ENCODE results near the gene PRTG.

Gene PRTG, protein sequence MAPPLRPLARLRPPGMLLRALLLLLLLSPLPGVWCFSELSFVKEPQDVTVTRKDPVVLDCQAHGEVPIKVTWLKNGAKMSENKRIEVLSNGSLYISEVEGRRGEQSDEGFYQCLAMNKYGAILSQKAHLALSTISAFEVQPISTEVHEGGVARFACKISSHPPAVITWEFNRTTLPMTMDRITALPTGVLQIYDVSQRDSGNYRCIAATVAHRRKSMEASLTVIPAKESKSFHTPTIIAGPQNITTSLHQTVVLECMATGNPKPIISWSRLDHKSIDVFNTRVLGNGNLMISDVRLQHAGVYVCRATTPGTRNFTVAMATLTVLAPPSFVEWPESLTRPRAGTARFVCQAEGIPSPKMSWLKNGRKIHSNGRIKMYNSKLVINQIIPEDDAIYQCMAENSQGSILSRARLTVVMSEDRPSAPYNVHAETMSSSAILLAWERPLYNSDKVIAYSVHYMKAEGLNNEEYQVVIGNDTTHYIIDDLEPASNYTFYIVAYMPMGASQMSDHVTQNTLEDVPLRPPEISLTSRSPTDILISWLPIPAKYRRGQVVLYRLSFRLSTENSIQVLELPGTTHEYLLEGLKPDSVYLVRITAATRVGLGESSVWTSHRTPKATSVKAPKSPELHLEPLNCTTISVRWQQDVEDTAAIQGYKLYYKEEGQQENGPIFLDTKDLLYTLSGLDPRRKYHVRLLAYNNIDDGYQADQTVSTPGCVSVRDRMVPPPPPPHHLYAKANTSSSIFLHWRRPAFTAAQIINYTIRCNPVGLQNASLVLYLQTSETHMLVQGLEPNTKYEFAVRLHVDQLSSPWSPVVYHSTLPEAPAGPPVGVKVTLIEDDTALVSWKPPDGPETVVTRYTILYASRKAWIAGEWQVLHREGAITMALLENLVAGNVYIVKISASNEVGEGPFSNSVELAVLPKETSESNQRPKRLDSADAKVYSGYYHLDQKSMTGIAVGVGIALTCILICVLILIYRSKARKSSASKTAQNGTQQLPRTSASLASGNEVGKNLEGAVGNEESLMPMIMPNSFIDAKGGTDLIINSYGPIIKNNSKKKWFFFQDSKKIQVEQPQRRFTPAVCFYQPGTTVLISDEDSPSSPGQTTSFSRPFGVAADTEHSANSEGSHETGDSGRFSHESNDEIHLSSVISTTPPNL

DNA sequence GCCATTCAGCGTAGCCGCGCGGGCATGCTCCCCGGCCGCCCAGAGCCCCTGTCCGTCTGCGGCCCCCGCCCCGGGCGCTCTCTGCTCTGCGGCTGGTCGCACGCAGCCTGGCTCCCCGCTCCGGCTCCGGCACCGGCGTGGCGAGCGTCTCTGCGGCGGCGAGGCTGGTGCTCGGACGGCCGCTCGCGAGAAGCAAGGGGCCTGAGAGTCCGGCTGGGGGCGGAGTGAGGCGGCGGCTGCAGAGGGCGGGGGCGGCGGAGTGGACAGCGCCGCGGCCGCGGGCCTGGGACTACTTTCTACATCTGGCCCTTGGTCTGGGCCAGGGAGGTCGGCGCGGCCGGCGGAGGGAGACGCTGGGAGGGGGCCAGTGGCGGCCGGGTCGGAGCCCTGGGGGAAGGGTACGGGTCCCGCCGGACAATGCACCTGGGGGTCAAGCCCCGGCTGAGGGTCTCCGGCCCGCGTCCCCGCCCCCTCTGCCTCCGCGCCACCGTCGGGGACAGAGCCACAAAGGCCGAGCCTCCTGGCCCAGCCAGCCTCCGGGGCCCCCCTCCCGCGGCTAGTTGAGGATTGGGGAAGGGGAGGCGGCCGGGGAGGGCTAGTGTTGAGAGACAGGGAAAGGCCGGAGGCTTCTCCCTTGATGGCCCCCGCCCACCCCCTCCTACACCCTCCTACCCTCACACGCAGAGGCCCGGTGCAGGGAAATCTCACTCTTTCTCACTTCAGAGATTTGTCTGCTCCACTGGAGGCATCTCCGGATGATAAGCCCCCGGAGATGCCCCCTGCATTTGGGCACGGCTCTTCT, at the start of gene PRTG:
Gene PRTG, minus strand, starts transcription at position 226 of the 802 bp plus-strand sequence. Its CDS starts 221 bp downstream, at position 5.
- H3K27ac ChIP-seq: peak within 1 kb of the TSS; percentile 93
- H3K9me3 ChIP-seq (ENCODE audit: control insufficient read depth, low read length): no peaks in the 10 kb centered on the region
- no peaks in the 10 kb centered on the region for H3K79me2 ChIP-seq
- peak within 1 kb of the TSS; percentile 95 for H2AFZ ChIP-seq
- peak within 1 kb of the TSS; percentile 52 for H3K4me3 ChIP-seq (ENCODE audit: low read depth, low read length)
- no peaks in the 10 kb centered on the region for H3K27me3 ChIP-seq (ENCODE audit: control insufficient read depth, insufficient read depth, low read length)
- TF ChIP-seq, protein P1, sequence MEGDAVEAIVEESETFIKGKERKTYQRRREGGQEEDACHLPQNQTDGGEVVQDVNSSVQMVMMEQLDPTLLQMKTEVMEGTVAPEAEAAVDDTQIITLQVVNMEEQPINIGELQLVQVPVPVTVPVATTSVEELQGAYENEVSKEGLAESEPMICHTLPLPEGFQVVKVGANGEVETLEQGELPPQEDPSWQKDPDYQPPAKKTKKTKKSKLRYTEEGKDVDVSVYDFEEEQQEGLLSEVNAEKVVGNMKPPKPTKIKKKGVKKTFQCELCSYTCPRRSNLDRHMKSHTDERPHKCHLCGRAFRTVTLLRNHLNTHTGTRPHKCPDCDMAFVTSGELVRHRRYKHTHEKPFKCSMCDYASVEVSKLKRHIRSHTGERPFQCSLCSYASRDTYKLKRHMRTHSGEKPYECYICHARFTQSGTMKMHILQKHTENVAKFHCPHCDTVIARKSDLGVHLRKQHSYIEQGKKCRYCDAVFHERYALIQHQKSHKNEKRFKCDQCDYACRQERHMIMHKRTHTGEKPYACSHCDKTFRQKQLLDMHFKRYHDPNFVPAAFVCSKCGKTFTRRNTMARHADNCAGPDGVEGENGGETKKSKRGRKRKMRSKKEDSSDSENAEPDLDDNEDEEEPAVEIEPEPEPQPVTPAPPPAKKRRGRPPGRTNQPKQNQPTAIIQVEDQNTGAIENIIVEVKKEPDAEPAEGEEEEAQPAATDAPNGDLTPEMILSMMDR (IDR thresholded peaks at IDR 0.05): no peak
- peak within 1 kb of the TSS; percentile 46 for H3K9ac ChIP-seq
- peak within 1 kb of the TSS; percentile 88 for H3K4me2 ChIP-seq (ENCODE audit: low read length)
- H3K36me3 ChIP-seq (ENCODE audit: control insufficient read depth, insufficient read depth, low read length): no peaks in the 10 kb centered on the region
- H3K4me1 ChIP-seq: peaks cover 9% of the 10 kb centered on the region

DNA sequence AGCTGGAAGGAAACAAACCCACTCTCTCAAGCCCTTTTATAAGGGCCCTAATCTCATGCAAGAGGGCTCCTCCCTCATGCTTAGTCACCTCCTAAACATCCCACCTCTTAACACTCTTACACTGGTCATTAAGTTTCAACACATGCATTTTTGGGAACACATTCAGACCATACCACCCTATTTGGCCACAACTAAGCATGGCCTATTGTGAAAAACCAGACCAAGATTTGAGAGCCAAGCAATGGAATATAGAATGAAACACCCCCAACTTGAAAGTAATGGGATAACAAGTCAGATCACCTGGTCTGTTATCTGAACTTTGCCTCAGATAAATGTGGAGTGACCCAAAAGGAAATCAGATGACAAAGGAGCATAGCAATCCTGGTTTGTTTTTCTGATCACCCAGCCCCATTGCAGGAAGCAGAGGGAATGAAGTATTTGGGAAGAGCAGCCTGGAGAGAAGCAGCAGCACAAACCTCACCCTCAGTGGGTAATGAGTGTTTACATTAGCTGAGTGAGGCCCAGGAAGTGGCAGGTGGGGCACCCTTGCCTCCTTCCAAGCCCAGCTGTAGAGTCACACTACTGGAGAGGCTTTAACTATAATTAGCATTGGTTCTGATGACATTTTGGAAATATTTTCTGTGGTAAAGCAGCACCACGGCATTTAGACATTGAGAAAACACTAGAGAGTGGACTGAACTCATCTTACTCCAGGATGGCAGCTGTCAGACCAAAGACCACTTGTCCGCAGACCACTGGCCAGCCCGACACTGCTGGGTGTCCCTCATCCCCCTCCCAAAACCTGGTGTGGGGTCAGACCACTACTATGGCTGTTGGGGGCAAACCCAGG, 48.8 kb upstream of the PRTG start:
- Histone ChIP-seq H3K9ac (no peak overlapping the region), H3K9me3 (ENCODE audit: control insufficient read depth, low read length) (no peaks in the 10 kb centered on the region), H3K79me2 (no peaks in the 10 kb centered on the region), H2AFZ (peak overlapping the region; percentile 34), H3K36me3 (ENCODE audit: control insufficient read depth, insufficient read depth, low read length) (no peaks in the 10 kb centered on the region), H3K4me1 (peaks cover 3% of the 10 kb centered on the region), H3K27ac (no peak overlapping the region), H3K4me2 (ENCODE audit: low read length) (no peak overlapping the region), H3K4me3 (ENCODE audit: low read depth, low read length) (no peak overlapping the region), H3K27me3 (ENCODE audit: control insufficient read depth, insufficient read depth, low read length) (no peaks in the 10 kb centered on the region)
- TF ChIP-seq, protein P1 (IDR thresholded peaks at IDR 0.05): no peak

DNA sequence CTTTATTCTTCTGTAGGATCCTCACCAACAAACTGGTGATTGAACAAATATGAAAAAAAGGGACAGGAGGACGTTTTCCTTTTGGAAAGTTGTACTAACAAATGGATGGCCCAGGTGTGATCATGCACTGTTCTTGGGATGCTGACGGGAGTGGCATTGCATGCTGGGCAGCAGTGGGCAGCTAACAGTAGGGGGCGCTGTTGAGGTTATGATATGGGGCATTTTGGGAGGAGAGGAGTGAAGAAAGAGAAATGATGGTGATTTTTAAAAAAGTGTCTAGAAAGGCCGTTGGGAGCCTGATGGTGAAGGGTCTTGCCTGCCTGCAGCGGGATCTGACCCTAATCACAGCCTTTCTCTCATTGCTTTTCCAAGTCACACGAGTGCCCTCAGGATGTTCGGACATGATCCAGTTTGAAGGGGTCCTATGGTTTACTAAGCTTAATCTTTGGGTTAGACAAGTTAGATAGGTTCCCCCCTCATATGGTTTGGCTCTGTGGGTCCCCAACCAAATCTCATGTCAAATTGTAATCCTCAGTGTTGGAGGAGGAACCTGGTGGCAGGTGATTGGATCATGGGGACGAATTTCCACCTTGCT, 46.2 kb upstream of the PRTG start:
- no peak overlapping the region for H3K27ac ChIP-seq
- no peak overlapping the region for H2AFZ ChIP-seq
- H3K79me2 ChIP-seq: no peaks in the 10 kb centered on the region
- H3K9me3 ChIP-seq (ENCODE audit: control insufficient read depth, low read length): no peaks in the 10 kb centered on the region
- TF ChIP-seq, protein P1 (IDR thresholded peaks at IDR 0.05): peak; percentile 23
- no peaks in the 10 kb centered on the region for H3K36me3 ChIP-seq (ENCODE audit: control insufficient read depth, insufficient read depth, low read length)
- no peaks in the 10 kb centered on the region for H3K27me3 ChIP-seq (ENCODE audit: control insufficient read depth, insufficient read depth, low read length)
- peaks cover 3% of the 10 kb centered on the region for H3K4me1 ChIP-seq
- no peak overlapping the region for H3K4me3 ChIP-seq (ENCODE audit: low read depth, low read length)
- H3K4me2 ChIP-seq (ENCODE audit: low read length): no peak overlapping the region
- no peak overlapping the region for H3K9ac ChIP-seq
